ENCODE measurements around the gene ZC3H10. TPM values are rescaled to one million over a fixed set of nuclear protein-coding genes. Genes with fewer than 3 reads are reported as not detected.

Gene ZC3H10
- total and polyA plus RNA-seq, 5 donors from 2014 or later, result 1.7 to 11.0 (median 3.0) TPM

DNA sequence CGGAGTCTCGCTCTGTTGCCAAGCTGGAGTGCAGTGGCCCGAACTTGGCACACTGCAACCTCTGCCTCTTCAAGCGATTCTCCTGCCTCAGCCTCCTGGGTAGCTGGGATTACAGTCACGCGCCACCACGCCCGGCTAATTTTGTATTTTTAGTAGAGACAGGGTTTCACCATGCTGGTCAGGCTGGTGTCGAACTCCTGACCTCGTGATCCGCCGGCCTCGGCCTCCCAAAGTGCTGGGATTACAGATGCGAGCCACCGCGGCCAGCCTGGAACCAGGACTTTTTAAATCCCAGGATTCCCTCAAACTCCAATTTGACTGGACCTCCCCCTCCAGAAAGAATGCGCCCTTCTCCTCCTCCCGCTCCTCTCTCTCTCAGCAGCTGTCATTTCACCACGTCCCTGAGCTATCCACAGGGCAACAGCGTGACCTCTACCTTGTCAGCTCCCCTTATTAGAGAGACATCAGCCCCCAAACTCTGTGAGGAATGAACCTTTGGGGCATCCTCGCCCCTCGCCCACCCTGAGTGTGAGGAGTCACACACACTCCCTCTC lies 12.0 kb downstream of the ZC3H10 start:
- ATAC-seq (ENCODE audit: low read depth in 2 of 2) (no peak), DNase-seq (no peak)
- peaks cover 0 to 7% of the 10 kb centered on the region in 2 experiments for H3K9me3 ChIP-seq (ENCODE audit: control insufficient read depth in 2 of 2, low read length in 2 of 2)
- Mint-ChIP-seq H3K36me3 (peaks cover 41% of the 10 kb centered on the region), H3K4me1 (peaks cover 10 to 77% (median 51%) of the 10 kb centered on the region in 4 donors), H3K4me3 (peak overlapping the region; percentile 87 to 100 (median 98)), H3K27me3 (no peaks in the 10 kb centered on the region), H3K9me3 (peaks cover 0 to 5% (median 1%) of the 10 kb centered on the region in 7 donors), H3K27ac (peak overlapping the region; percentile 91 to 98 (median 92))
- H3K27me3 ChIP-seq (ENCODE audit: control insufficient read depth, insufficient read depth, low read length), result no peaks in the 10 kb centered on the region
- peak overlapping the region; percentile 91 for H3K4me3 ChIP-seq (ENCODE audit: low read depth, low read length)
- H3K36me3 ChIP-seq (ENCODE audit: control insufficient read depth, insufficient read depth, low read length), result peaks cover 46% of the 10 kb centered on the region
- peaks cover 42% of the 10 kb centered on the region for H3K4me1 ChIP-seq (ENCODE audit: control insufficient read depth, insufficient read depth, low read length, poor library complexity, severe bottlenecking)
- H3K27ac ChIP-seq (ENCODE audit: insufficient read depth, low read length, poor library complexity, severe bottlenecking), result peak overlapping the region; percentile 86

GRCh38 chr12:56130876-56131275 lies 12.8 kb downstream of the ZC3H10 start:
- peak overlapping the region; percentile 86 for H3K27ac ChIP-seq (ENCODE audit: insufficient read depth, low read length, poor library complexity, severe bottlenecking)
- peak overlapping the region; percentile 74 to 92 (median 79) for H3K27ac Mint-ChIP-seq

GRCh38 chr12:56134897-56135296 lies 16.8 kb downstream of the ZC3H10 start:
- Histone ChIP-seq H3K36me3 (ENCODE audit: control insufficient read depth, insufficient read depth, low read length) (peaks cover 90% of the 10 kb centered on the region), H3K9me3 (ENCODE audit: control insufficient read depth in 2 of 2, low read length in 2 of 2) (peaks cover 0 to 7% of the 10 kb centered on the region in 2 experiments), H3K27ac (ENCODE audit: insufficient read depth, low read length, poor library complexity, severe bottlenecking) (no peak overlapping the region), H3K27me3 (ENCODE audit: control insufficient read depth, insufficient read depth, low read length) (no peaks in the 10 kb centered on the region), H3K4me1 (ENCODE audit: control insufficient read depth, insufficient read depth, low read length, poor library complexity, severe bottlenecking) (peaks cover 32% of the 10 kb centered on the region), H3K4me3 (ENCODE audit: low read depth, low read length) (no peak overlapping the region)
- Mint-ChIP-seq H3K27me3 (no peaks in the 10 kb centered on the region), H3K4me1 (peaks cover 6 to 80% (median 54%) of the 10 kb centered on the region in 4 donors), H3K27ac (no peak overlapping the region), H3K9me3 (peaks cover 0 to 5% (median 0%) of the 10 kb centered on the region in 7 donors), H3K36me3 (peaks cover 73% of the 10 kb centered on the region), H3K4me3 (peak overlapping the region in 1 of 4 donors; percentile 66)
- no peak for DNase-seq
- no peak for ATAC-seq (ENCODE audit: low read depth in 2 of 2)

More at GRCh38 chr12:56130876-56131275, 12.8 kb downstream of the ZC3H10 start:
- peaks cover 10 to 76% (median 52%) of the 10 kb centered on the region in 4 donors for H3K4me1 Mint-ChIP-seq
- Histone ChIP-seq H3K9me3 (ENCODE audit: control insufficient read depth in 2 of 2, low read length in 2 of 2) (peaks cover 0 to 7% of the 10 kb centered on the region in 2 experiments), H3K27me3 (ENCODE audit: control insufficient read depth, insufficient read depth, low read length) (no peaks in the 10 kb centered on the region), H3K4me1 (ENCODE audit: control insufficient read depth, insufficient read depth, low read length, poor library complexity, severe bottlenecking) (peaks cover 35% of the 10 kb centered on the region), H3K36me3 (ENCODE audit: control insufficient read depth, insufficient read depth, low read length) (peaks cover 54% of the 10 kb centered on the region), H3K4me3 (ENCODE audit: low read depth, low read length) (peak overlapping the region; percentile 58)
- ATAC-seq (ENCODE audit: low read depth in 2 of 2) (no peak), DNase-seq (no peak)
- H3K9me3 Mint-ChIP-seq, result peaks cover 0 to 5% (median 1%) of the 10 kb centered on the region in 7 donors
- no peaks in the 10 kb centered on the region for H3K27me3 Mint-ChIP-seq
- peaks cover 43% of the 10 kb centered on the region for H3K36me3 Mint-ChIP-seq
- H3K4me3 Mint-ChIP-seq, result peak overlapping the region; percentile 73 to 100 (median 93)

DNA sequence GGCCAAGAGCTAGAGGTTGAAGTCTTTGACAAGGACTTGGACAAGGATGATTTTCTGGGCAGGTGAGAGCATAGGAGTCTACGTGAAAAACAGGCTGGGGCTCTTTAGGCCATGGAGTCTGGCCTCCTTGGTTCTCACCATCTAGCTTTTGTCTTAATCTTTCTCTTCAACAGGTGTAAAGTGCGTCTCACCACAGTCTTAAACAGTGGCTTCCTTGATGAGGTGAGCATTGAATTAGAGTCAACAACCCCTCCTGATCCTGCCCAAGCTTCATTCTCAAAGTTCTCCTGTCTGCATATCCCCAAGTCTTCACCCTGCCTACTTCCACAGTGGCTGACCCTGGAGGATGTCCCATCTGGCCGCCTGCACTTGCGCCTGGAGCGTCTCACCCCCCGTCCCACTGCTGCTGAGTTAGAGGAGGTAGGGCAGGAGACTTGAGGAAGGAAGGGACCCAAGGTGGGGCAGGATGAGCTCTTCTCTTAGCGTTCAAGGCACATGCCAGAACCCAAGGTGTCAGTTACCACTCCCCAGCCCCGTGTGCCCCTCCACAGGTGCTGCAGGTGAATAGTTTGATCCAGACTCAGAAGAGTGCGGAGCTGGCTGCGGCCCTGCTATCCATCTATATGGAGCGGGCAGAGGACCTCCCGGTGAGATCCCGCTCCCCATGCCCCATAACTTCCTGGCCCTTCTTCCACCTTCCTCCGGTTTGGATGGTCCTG lies 19.9 kb downstream of the ZC3H10 start:
- no peak for ATAC-seq (ENCODE audit: low read depth in 2 of 2)
- Mint-ChIP-seq H3K36me3 (peaks cover 62% of the 10 kb centered on the region), H3K4me1 (peaks cover 6 to 71% (median 42%) of the 10 kb centered on the region in 4 donors), H3K27ac (peak overlapping the region; percentile 67 to 90 (median 75)), H3K9me3 (peaks cover 0 to 2% (median 0%) of the 10 kb centered on the region in 7 donors), H3K4me3 (peak overlapping the region in 3 of 4 donors; percentile 10 to 61 (median 53)), H3K27me3 (no peaks in the 10 kb centered on the region)
- H3K27me3 ChIP-seq (ENCODE audit: control insufficient read depth, insufficient read depth, low read length), result no peaks in the 10 kb centered on the region
- H3K27ac ChIP-seq (ENCODE audit: insufficient read depth, low read length, poor library complexity, severe bottlenecking), result no peak overlapping the region
- no peak overlapping the region for H3K4me3 ChIP-seq (ENCODE audit: low read depth, low read length)
- H3K36me3 ChIP-seq (ENCODE audit: control insufficient read depth, insufficient read depth, low read length), result peaks cover 91% of the 10 kb centered on the region
- H3K4me1 ChIP-seq (ENCODE audit: control insufficient read depth, insufficient read depth, low read length, poor library complexity, severe bottlenecking), result peaks cover 31% of the 10 kb centered on the region
- no peak for DNase-seq
- H3K9me3 ChIP-seq (ENCODE audit: control insufficient read depth in 2 of 2, low read length in 2 of 2), result no peaks in the 10 kb centered on the region

GRCh38 chr12:56141946-56142784 lies 24.1 kb downstream of the ZC3H10 start:
- no peaks in the 10 kb centered on the region for H3K27me3 ChIP-seq (ENCODE audit: control insufficient read depth, insufficient read depth, low read length)
- H3K4me1 ChIP-seq (ENCODE audit: control insufficient read depth, insufficient read depth, low read length, poor library complexity, severe bottlenecking), result peaks cover 32% of the 10 kb centered on the region
- no peak for DNase-seq
- no peak overlapping the region for H3K27ac ChIP-seq (ENCODE audit: insufficient read depth, low read length, poor library complexity, severe bottlenecking)
- H3K9me3 Mint-ChIP-seq, result no peaks in the 10 kb centered on the region
- H3K4me3 ChIP-seq (ENCODE audit: low read depth, low read length), result no peak overlapping the region
- H3K9me3 ChIP-seq (ENCODE audit: control insufficient read depth in 2 of 2, low read length in 2 of 2), result no peaks in the 10 kb centered on the region
- H3K36me3 Mint-ChIP-seq, result peaks cover 59% of the 10 kb centered on the region
- H3K27me3 Mint-ChIP-seq, result no peaks in the 10 kb centered on the region
- ATAC-seq (ENCODE audit: low read depth in 2 of 2), result no peak
- H3K4me3 Mint-ChIP-seq, result no peak overlapping the region
- H3K27ac Mint-ChIP-seq, result peak overlapping the region in 2 of 3 donors; percentile 59 to 71
- H3K4me1 Mint-ChIP-seq, result peaks cover 6 to 56% (median 38%) of the 10 kb centered on the region in 4 donors
- peaks cover 77% of the 10 kb centered on the region for H3K36me3 ChIP-seq (ENCODE audit: control insufficient read depth, insufficient read depth, low read length)

- H3K27me3 Mint-ChIP-seq, result no peaks in the 10 kb centered on the region
- DNase-seq, result peak in 1 of 3 donors; percentile 30
- peak overlapping the region in 2 of 4 donors; percentile 26 to 38 for H3K4me3 Mint-ChIP-seq
- H3K4me1 ChIP-seq (ENCODE audit: control insufficient read depth, insufficient read depth, low read length, poor library complexity, severe bottlenecking), result peaks cover 22% of the 10 kb centered on the region
- peak; percentile 78 to 82 for ATAC-seq (ENCODE audit: low read depth in 2 of 2)
- peak overlapping the region; percentile 25 to 93 (median 74) for H3K27ac Mint-ChIP-seq
- H3K36me3 ChIP-seq (ENCODE audit: control insufficient read depth, insufficient read depth, low read length), result peaks cover 67% of the 10 kb centered on the region
- H3K4me3 ChIP-seq (ENCODE audit: low read depth, low read length), result no peak overlapping the region
- H3K9me3 ChIP-seq (ENCODE audit: control insufficient read depth in 2 of 2, low read length in 2 of 2), result no peaks in the 10 kb centered on the region
- no peaks in the 10 kb centered on the region for H3K9me3 Mint-ChIP-seq
- H3K27me3 ChIP-seq (ENCODE audit: control insufficient read depth, insufficient read depth, low read length), result no peaks in the 10 kb centered on the region
- H3K36me3 Mint-ChIP-seq, result peaks cover 48% of the 10 kb centered on the region
- peaks cover 6 to 45% (median 33%) of the 10 kb centered on the region in 4 donors for H3K4me1 Mint-ChIP-seq
- peak overlapping the region; percentile 30 for H3K27ac ChIP-seq (ENCODE audit: insufficient read depth, low read length, poor library complexity, severe bottlenecking)
These were observed 25.2 kb downstream of the ZC3H10 start for GRCh38 chr12:56143217-56143616.

DNA sequence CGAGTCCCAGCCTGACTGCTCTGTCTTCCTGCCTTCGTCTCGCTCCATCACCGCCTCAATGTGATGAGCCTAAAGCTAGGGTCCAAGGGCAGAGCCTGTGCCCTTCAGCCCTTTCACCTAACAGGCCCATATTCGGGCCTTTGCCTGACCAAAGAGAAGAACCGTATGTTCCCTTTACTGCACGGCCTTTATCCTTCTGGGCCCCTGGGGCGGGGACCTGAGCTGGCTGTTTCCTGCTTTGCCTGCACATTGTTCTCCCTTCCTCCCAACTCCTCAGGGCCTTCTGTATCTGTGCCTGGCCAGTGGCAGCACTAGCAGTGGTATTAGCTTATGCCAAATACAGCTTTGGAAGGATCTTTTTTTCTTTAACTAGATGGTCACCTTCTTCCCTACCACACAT lies 25.8 kb downstream of the ZC3H10 start:
- Histone ChIP-seq H3K27ac (ENCODE audit: insufficient read depth, low read length, poor library complexity, severe bottlenecking) (no peak overlapping the region), H3K4me3 (ENCODE audit: low read depth, low read length) (no peak overlapping the region), H3K9me3 (ENCODE audit: control insufficient read depth in 2 of 2, low read length in 2 of 2) (no peaks in the 10 kb centered on the region), H3K36me3 (ENCODE audit: control insufficient read depth, insufficient read depth, low read length) (peaks cover 62% of the 10 kb centered on the region), H3K4me1 (ENCODE audit: control insufficient read depth, insufficient read depth, low read length, poor library complexity, severe bottlenecking) (peaks cover 16% of the 10 kb centered on the region), H3K27me3 (ENCODE audit: control insufficient read depth, insufficient read depth, low read length) (no peaks in the 10 kb centered on the region)
- Mint-ChIP-seq H3K27ac (peak overlapping the region in 2 of 3 donors; percentile 74 to 93), H3K27me3 (no peaks in the 10 kb centered on the region), H3K36me3 (peaks cover 42% of the 10 kb centered on the region), H3K9me3 (no peaks in the 10 kb centered on the region), H3K4me3 (no peak overlapping the region), H3K4me1 (peaks cover under 1 to 39% (median 26%) of the 10 kb centered on the region in 4 donors)
- DNase-seq (no peak), ATAC-seq (ENCODE audit: low read depth in 2 of 2) (no peak)
